WTC11 (cell line): ENCODE results near the gene DGCR2. TPM values are rescaled to one million over a fixed set of nuclear protein-coding genes. Genes with fewer than 3 reads are reported as not detected.

Experiments used
- ATAC-seq: fragments of 200-7000 bp; cut with Tn5 transposase; 2 replicates; pipeline ENCODE4 v1.10.0; 2021; ENCODE audit warnings: mild to moderate bottlenecking, moderate library complexity
- CTCF ChIA-PET: fragments of 300-600 bp; sonication (Branson Sonifier 250); formaldehyde crosslinking; loops from one replicate; lab custom pipeline; 2021; ENCODE audit warnings: antibody characterized with exemption; lab: Charles Lee
- POLR2A ChIA-PET: fragments of 350-600 bp; sonication (Branson Sonifier 250); formaldehyde crosslinking; loops from one replicate; lab custom pipeline; 2021; ENCODE audit warnings: antibody characterized with exemption; lab: Charles Lee
- DNase-seq: peaks from one replicate; pipeline ENCODE4 v3.0.0; 2021; ENCODE audit warnings: low spot score
- H3K27ac Mint-ChIP-seq: 2 replicates; pipeline ENCODE4 v1.8.0; 2021; ENCODE audit warnings: mixed read lengths
- H3K27me3 Mint-ChIP-seq: 2 replicates; pipeline ENCODE4 v1.8.0; 2021; ENCODE audit warnings: low read depth, mild to moderate bottlenecking, moderate library complexity, mixed read lengths
- H3K36me3 Mint-ChIP-seq: 2 replicates; pipeline ENCODE4 v1.8.0; 2021; ENCODE audit warnings: mixed read lengths
- H3K4me1 Mint-ChIP-seq: 2 replicates; pipeline ENCODE4 v1.8.0; 2022; ENCODE audit warnings: mixed read lengths
- H3K4me3 Mint-ChIP-seq: 2 replicates; pipeline ENCODE4 v1.8.0; 2021; ENCODE audit warnings: mild to moderate bottlenecking, moderate library complexity, mixed read lengths
- H3K9me3 Mint-ChIP-seq: 2 replicates; pipeline ENCODE4 v1.8.0; 2021; ENCODE audit warnings: mixed read lengths
- ATF1 ChIP-seq: sonication (generic); formaldehyde crosslinking; IDR thresholded peaks from 2 replicates; pipeline ENCODE4 v1.8.1; 2023; ENCODE audit warnings: mild to moderate bottlenecking, moderate library complexity, missing genetic modification reagents
- ATF6 ChIP-seq: sonication (generic); formaldehyde crosslinking; IDR thresholded peaks from 2 replicates; pipeline ENCODE4 v1.8.1; 2023; ENCODE audit warnings: mild to moderate bottlenecking, missing genetic modification reagents
- CBFB ChIP-seq: sonication (generic); formaldehyde crosslinking; IDR thresholded peaks from 2 replicates; pipeline ENCODE4 v1.8.1; 2022; ENCODE audit warnings: mild to moderate bottlenecking, low read depth, missing genetic modification reagents
- CREM ChIP-seq: sonication (generic); formaldehyde crosslinking; IDR thresholded peaks from 2 replicates; pipeline ENCODE4 v1.8.1; 2022; ENCODE audit warnings: mild to moderate bottlenecking, missing genetic modification reagents, moderate library complexity
- E2F1 ChIP-seq: sonication (generic); formaldehyde crosslinking; IDR thresholded peaks from 2 replicates; pipeline ENCODE4 v1.8.0; 2022; ENCODE audit warnings: mild to moderate bottlenecking, missing genetic modification reagents
- ETV6 ChIP-seq: sonication (generic); formaldehyde crosslinking; IDR thresholded peaks from 2 replicates; pipeline ENCODE4 v1.8.1; 2022; ENCODE audit warnings: mild to moderate bottlenecking, missing genetic modification reagents
- FOXP1 ChIP-seq: sonication (generic); formaldehyde crosslinking; IDR thresholded peaks from 2 replicates; pipeline ENCODE4 v1.8.0; 2022; ENCODE audit warnings: missing genetic modification reagents, mild to moderate bottlenecking, moderate library complexity, borderline replicate concordance
- JUN ChIP-seq: sonication (generic); formaldehyde crosslinking; IDR thresholded peaks from 2 replicates; pipeline ENCODE4 v1.8.0; 2023; ENCODE audit warnings: mild to moderate bottlenecking, missing genetic modification reagents
- KAT7 ChIP-seq: sonication (generic); formaldehyde crosslinking; IDR thresholded peaks from 2 replicates; pipeline ENCODE4 v1.8.1; 2023; ENCODE audit warnings: missing genetic modification reagents, mild to moderate bottlenecking, borderline replicate concordance
- MYBL2 ChIP-seq: sonication (generic); formaldehyde crosslinking; IDR thresholded peaks from 2 replicates; pipeline ENCODE4 v1.8.1; 2023; ENCODE audit warnings: mild to moderate bottlenecking, moderate library complexity, missing genetic modification reagents
- NFYB ChIP-seq: sonication (generic); formaldehyde crosslinking; conservative IDR thresholded peaks from 2 replicates; pipeline ENCODE4 v1.8.0; 2022; ENCODE audit warnings: low read depth, missing genetic modification reagents
- NR3C1 ChIP-seq: sonication (generic); formaldehyde crosslinking; conservative IDR thresholded peaks from 2 replicates; pipeline ENCODE4 v1.8.1; 2023; ENCODE audit warnings: low read depth, mild to moderate bottlenecking, missing genetic modification reagents
- STAT6 ChIP-seq: sonication (generic); formaldehyde crosslinking; conservative IDR thresholded peaks from 2 replicates; pipeline ENCODE4 v1.8.1; 2023; ENCODE audit warnings: mild to moderate bottlenecking, low read depth, missing genetic modification reagents, moderate library complexity
- TCF7 ChIP-seq: sonication (generic); formaldehyde crosslinking; IDR thresholded peaks from 2 replicates; pipeline ENCODE4 v1.8.0; 2022; ENCODE audit warnings: mild to moderate bottlenecking, low read depth, missing genetic modification reagents, moderate library complexity
- TEAD4 ChIP-seq: sonication (generic); formaldehyde crosslinking; IDR thresholded peaks from 2 replicates; pipeline ENCODE4 v1.8.0; 2022; ENCODE audit warnings: mild to moderate bottlenecking, missing genetic modification reagents
- USF2 ChIP-seq: sonication (generic); formaldehyde crosslinking; IDR thresholded peaks from 2 replicates; pipeline ENCODE4 v1.8.1; 2023; ENCODE audit warnings: mild to moderate bottlenecking, missing genetic modification reagents, moderate library complexity
- ZNF416 ChIP-seq: fragments of 250-450 bp; sonication (Bioruptor Pico); IDR thresholded peaks from 2 replicates; pipeline ENCODE4 v1.9.0; 2021; ENCODE audit warnings: mild to moderate bottlenecking, inconsistent platforms
- ZNF512 ChIP-seq: sonication (generic); formaldehyde crosslinking; IDR thresholded peaks from 2 replicates; pipeline ENCODE4 v1.8.1; 2022; ENCODE audit warnings: missing genetic modification reagents, borderline replicate concordance
- ZNF532 ChIP-seq: fragments of 250-450 bp; sonication (Bioruptor Pico); IDR thresholded peaks from 2 replicates; pipeline ENCODE4 v1.9.0; 2021; ENCODE audit warnings: mild to moderate bottlenecking, borderline replicate concordance
- total RNA-seq: library from RNA; stranded (reverse); gene quantifications from 3 replicates; pipeline ENCODE4 v1.2.3, GENCODE V29; 2021

Gene DGCR2
- total RNA-seq, 1 experiment from 2014 or later: 64.2 TPM

- TF ChIP-seq ZNF532 (CRISPR knock-in tag) (no peak), ATF1 (CRISPR knock-in tag) (no peak), FOXP1 (CRISPR knock-in tag) (no peak), USF2 (CRISPR knock-in tag) (no peak), ETV6 (no peak), NFYB (CRISPR knock-in tag) (no peak), TCF7 (CRISPR knock-in tag) (no peak), CREM (CRISPR knock-in tag) (no peak), ZNF416 (CRISPR knock-in tag) (no peak)
Measured at GRCh38 chr22:19147195-19147780, 25.1 kb upstream of the DGCR2 start (continued).

- H3K27ac Mint-ChIP-seq: no peak overlapping the region
- H3K36me3 Mint-ChIP-seq: peaks cover 2% of the 10 kb centered on the region; the same call in 1 of the 2 replicates
- H3K9me3 Mint-ChIP-seq: no peaks in the 10 kb centered on the region
- ChIA-PET POLR2A (no interaction called here), CTCF (interaction anchor here (1.0 to 3.5 kb wide), 11 partner anchors 14 to 483 kb away, joined by 3 to 22 read pairs (median 3); partner anchors contain the start of genes DGCR2 and SLC25A1)
- peaks cover 52% of the 10 kb centered on the region for H3K27me3 Mint-ChIP-seq
- DNase-seq (no peak), ATAC-seq (no peak)
- TF ChIP-seq NR3C1 (no peak), TEAD4 (CRISPR knock-in tag) (no peak)
- peaks cover 24% of the 10 kb centered on the region for H3K4me1 Mint-ChIP-seq
- no peak overlapping the region for H3K4me3 Mint-ChIP-seq
Measured at GRCh38 chr22:19146215-19146968, 24.2 kb upstream of the DGCR2 start.

- POLR2A ChIA-PET: interaction anchor here (0.7 to 1.2 kb wide), 5 partner anchors 21 to 34 kb away, joined by 3 to 8 read pairs (median 3); partner anchors contain the start of genes DGCR2 and SLC25A1
- Mint-ChIP-seq H3K4me1 (peaks cover 20% of the 10 kb centered on the region), H3K27ac (peak overlapping the region; percentile 94), H3K27me3 (peaks cover 36% of the 10 kb centered on the region), H3K4me3 (peak overlapping the region; percentile 100), H3K36me3 (peaks cover 16% of the 10 kb centered on the region), H3K9me3 (no peaks in the 10 kb centered on the region)
- ATAC-seq: no peak
- CTCF ChIA-PET: interaction anchor here (0.6 to 2.1 kb wide), 36 partner anchors 9 to 497 kb away, joined by 3 to 17 read pairs (median 5); partner anchors contain the start of genes CDC45, DGCR2 and SLC25A1
- DNase-seq: no peak
- TF ChIP-seq KAT7: no peak
- TF ChIP-seq ZNF512 (CRISPR knock-in tag): no peak
- TF ChIP-seq STAT6 (CRISPR knock-in tag): no peak
- TF ChIP-seq MYBL2 (CRISPR knock-in tag): no peak
- TF ChIP-seq ATF6: no peak
- TF ChIP-seq JUN (CRISPR knock-in tag): no peak
- TF ChIP-seq CBFB (CRISPR knock-in tag): no peak
- TF ChIP-seq E2F1: no peak
Measured at GRCh38 chr22:19143967-19144400, 21.8 kb upstream of the DGCR2 start.
